Measurements from ENCODE around the gene PKDCC.

DNA sequence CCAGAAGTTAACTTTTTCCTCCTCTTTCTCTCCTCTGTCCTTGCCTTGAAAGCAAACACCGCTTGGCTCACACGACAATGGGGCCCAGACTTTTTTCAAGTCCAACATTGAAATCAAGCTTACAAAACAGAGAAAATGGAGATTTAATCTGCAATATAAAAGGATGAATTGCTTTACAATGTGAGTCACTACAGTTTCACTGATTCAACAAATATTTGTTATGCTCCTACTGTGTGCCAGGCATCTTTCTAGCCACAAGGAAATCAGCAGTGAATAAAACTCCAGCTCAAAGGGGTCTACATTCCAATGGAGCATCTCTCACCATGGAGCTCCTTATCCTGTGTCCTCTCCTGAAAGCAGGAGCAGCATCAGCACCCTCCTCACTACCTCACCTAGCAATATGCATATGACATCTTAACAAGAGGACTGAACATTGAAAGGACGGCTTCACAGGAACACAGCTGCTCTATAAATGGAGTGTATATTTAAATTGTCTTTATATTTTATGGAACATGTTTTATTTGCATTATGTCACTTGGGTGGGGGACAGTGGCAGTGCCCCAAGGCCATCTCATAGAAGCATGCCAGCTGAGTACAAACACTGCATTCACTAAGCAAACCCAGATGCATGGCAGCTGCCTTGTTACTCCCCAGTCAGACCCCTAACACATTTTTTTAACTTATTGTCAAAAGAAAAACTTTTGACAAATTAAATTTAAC is 39.5 kb downstream of the PKDCC start:
- TF ChIP-seq, protein P1, sequence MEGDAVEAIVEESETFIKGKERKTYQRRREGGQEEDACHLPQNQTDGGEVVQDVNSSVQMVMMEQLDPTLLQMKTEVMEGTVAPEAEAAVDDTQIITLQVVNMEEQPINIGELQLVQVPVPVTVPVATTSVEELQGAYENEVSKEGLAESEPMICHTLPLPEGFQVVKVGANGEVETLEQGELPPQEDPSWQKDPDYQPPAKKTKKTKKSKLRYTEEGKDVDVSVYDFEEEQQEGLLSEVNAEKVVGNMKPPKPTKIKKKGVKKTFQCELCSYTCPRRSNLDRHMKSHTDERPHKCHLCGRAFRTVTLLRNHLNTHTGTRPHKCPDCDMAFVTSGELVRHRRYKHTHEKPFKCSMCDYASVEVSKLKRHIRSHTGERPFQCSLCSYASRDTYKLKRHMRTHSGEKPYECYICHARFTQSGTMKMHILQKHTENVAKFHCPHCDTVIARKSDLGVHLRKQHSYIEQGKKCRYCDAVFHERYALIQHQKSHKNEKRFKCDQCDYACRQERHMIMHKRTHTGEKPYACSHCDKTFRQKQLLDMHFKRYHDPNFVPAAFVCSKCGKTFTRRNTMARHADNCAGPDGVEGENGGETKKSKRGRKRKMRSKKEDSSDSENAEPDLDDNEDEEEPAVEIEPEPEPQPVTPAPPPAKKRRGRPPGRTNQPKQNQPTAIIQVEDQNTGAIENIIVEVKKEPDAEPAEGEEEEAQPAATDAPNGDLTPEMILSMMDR (IDR thresholded peaks at IDR 0.05), result no peak
- no peak for TF ChIP-seq POLR2A (IDR thresholded peaks at IDR 0.05)

Measured in body of pancreas (tissue), 4 donors.